HepG2 (cell line): Measurements from ENCODE around the gene TAB2. TPM values are rescaled to one million over a fixed set of nuclear protein-coding genes. Genes with fewer than 3 reads are reported as not detected.

Experiments
- ATAC-seq: fragments of 200-7000 bp; cut with Tn5 transposase; 3 replicates; pipeline ENCODE4 v1.9.1; 2020; ENCODE audit warnings: mild to moderate bottlenecking, moderate library complexity
- BruUV-seq: library from RNA; stranded (reverse); fragments of 400-500 nt; replicated peaks from 2 replicates; lab custom pipeline; 2021; lab: Mats Ljungman, UMichigan
- CTCF ChIA-PET: fragments of 300-600 bp; formaldehyde crosslinking; extraction: SDS; loops from one replicate; lab custom pipeline; 2021; ENCODE audit warnings: low total read pairs, inconsistent platforms, low intra/inter-chr PET ratio; lab: Yijun Ruan, JAX
- POLR2A ChIA-PET: fragments of 350-600 bp; sonication (Branson Sonifier 250); formaldehyde crosslinking; loops from one replicate; lab custom pipeline; 2020; ENCODE audit warnings: antibody characterized with exemption, inconsistent platforms; lab: Yijun Ruan, JAX
- DNase-seq: peaks from one replicate; pipeline ENCODE4 v3.0.0-alpha.2; 2015; ENCODE audit warnings: low spot score
- FAIRE-seq: peaks from 3 replicates; lab custom pipeline; 2011; peaks lifted over from hg19 to GRCh38; lab: Jason Lieb, UNC
- H2AFZ ChIP-seq: one replicate; pipeline ENCODE4 v1.6.1; 2011; ENCODE audit warnings: low read length, inconsistent platforms
- H3K27ac ChIP-seq: fragments of 300-600 bp; 3 replicates; pipeline ENCODE4 v1.8.0; 2011; ENCODE audit warnings: mixed run types, mild to moderate bottlenecking, mixed read lengths, low read length, inconsistent platforms; ENCODE audit not compliant: insufficient read depth; ENCODE audit errors: extremely low read length
- H3K27me3 ChIP-seq, 2 experiments: fragments of 200-600 bp in 1 of 2; 2 replicates in 1 of 2; 3 replicates in 1 of 2; pipeline versions ENCODE4 v1.6.0 to v1.8.0; 2011; ENCODE audit warnings: low read length in 2 of 2, mild to moderate bottlenecking in 2 of 2, moderate library complexity in 2 of 2, inconsistent platforms in 1 of 2; ENCODE audit not compliant: insufficient read depth in 2 of 2, control insufficient read depth in 1 of 2
- H3K36me3 ChIP-seq, 2 experiments: fragments of 200-600 bp in 1 of 2; replicated peaks in 1 of 2; 2 replicates in 1 of 2; 3 replicates in 1 of 2; pipeline versions ENCODE4 v1.5.1 to v1.8.0; 2011; ENCODE audit warnings: low read length in 2 of 2, inconsistent platforms in 1 of 2; ENCODE audit not compliant: insufficient read depth in 2 of 2, control insufficient read depth in 1 of 2
- H3K4me1 ChIP-seq: 2 replicates; pipeline ENCODE4 v1.5.1; 2012; ENCODE audit warnings: low read length, inconsistent platforms; ENCODE audit not compliant: insufficient read depth
- H3K4me2 ChIP-seq: 2 replicates; pipeline ENCODE4 v1.6.0; 2011; ENCODE audit warnings: low read depth, low read length, inconsistent platforms
- H3K4me3 ChIP-seq, 3 experiments: fragments of 200-600 bp in 1 of 3; sonication (generic), shearing (Covaris generic) in 1 of 3; replicated peaks in 1 of 3; 2 replicates each; pipeline ENCODE4 v1.5.1; 2011 to 2016; ENCODE audit warnings: low read length in 3 of 3, inconsistent platforms in 2 of 3, low read depth in 2 of 3, mild to moderate bottlenecking in 2 of 3, control low read depth in 1 of 3, mixed read lengths in 1 of 3; ENCODE audit not compliant: insufficient read depth in 1 of 3
- H3K79me2 ChIP-seq: one replicate; pipeline ENCODE4 v1.6.1; 2011; ENCODE audit warnings: low read length, inconsistent platforms; ENCODE audit not compliant: insufficient read depth
- H3K9ac ChIP-seq: 2 replicates; pipeline ENCODE4 v1.6.0; 2011; ENCODE audit warnings: mild to moderate bottlenecking, low read depth, low read length, inconsistent platforms; ENCODE audit not compliant: insufficient read depth
- H3K9me3 ChIP-seq: 2 replicates; pipeline ENCODE4 v1.5.1; 2012; ENCODE audit warnings: mild to moderate bottlenecking, low read length
- H4K20me1 ChIP-seq: 2 replicates; pipeline ENCODE4 v1.6.0; 2011; ENCODE audit warnings: inconsistent platforms, mild to moderate bottlenecking, low read length, moderate library complexity; ENCODE audit not compliant: insufficient read depth
- GABPA ChIP-seq, 2 experiments: IDR thresholded peaks; 2 replicates each; pipeline ENCODE4 v1.6.1; 2011 to 2016; ENCODE audit warnings: low read depth in 2 of 2, low read length in 1 of 2, missing biosample characterization in 1 of 2, missing genetic modification characterization in 1 of 2
- MEF2D ChIP-seq: sonication (generic); formaldehyde crosslinking; IDR thresholded peaks from 2 replicates; pipeline ENCODE4 v1.5.1; 2020; ENCODE audit warnings: mild to moderate bottlenecking, missing genetic modification reagents
- NFIB ChIP-seq: sonication (generic); formaldehyde crosslinking; IDR thresholded peaks from 2 replicates; pipeline ENCODE4 v1.9.0; 2021; ENCODE audit warnings: missing genetic modification reagents, mild to moderate bottlenecking, borderline replicate concordance
- NFKBIZ ChIP-seq: IDR thresholded peaks from 2 replicates; pipeline ENCODE4 v1.6.1; 2018; ENCODE audit warnings: missing genetic modification reagents, missing compliant biosample characterization
- PAWR ChIP-seq: sonication (generic); formaldehyde crosslinking; IDR thresholded peaks from 2 replicates; pipeline ENCODE4 v1.4.0; 2020; ENCODE audit warnings: missing genetic modification reagents, mild to moderate bottlenecking, borderline replicate concordance
- STAT6 ChIP-seq: sonication (generic); formaldehyde crosslinking; IDR thresholded peaks from 2 replicates; pipeline ENCODE4 v1.4.0; 2020; ENCODE audit warnings: missing genetic modification reagents, mild to moderate bottlenecking, borderline replicate concordance
- ZBTB21 ChIP-seq: sonication (generic); formaldehyde crosslinking; IDR thresholded peaks from 2 replicates; pipeline ENCODE4 v1.4.0; 2020; ENCODE audit warnings: missing genetic modification reagents
- ZBTB38 ChIP-seq: sonication (generic); formaldehyde crosslinking; IDR thresholded peaks from 2 replicates; pipeline ENCODE4 v1.5.1; 2020; ENCODE audit warnings: mild to moderate bottlenecking, missing genetic modification reagents
- ZNF253 ChIP-seq: sonication (generic); formaldehyde crosslinking; IDR thresholded peaks from 2 replicates; pipeline ENCODE4 v1.8.0; 2022; ENCODE audit warnings: mild to moderate bottlenecking, missing genetic modification reagents, borderline replicate concordance
- ZNF264 ChIP-seq: sonication (generic); formaldehyde crosslinking; IDR thresholded peaks from 2 replicates; pipeline ENCODE4 v1.4.0; 2020; ENCODE audit warnings: missing genetic modification reagents
- ZNF607 ChIP-seq: sonication (generic); formaldehyde crosslinking; IDR thresholded peaks from 2 replicates; pipeline ENCODE4 v1.5.1; 2020; ENCODE audit warnings: missing genetic modification reagents, mild to moderate bottlenecking, borderline replicate concordance
- in situ Hi-C: cut with HindIII; loops from 2 replicates; pipeline ENCODE4 v1.10.0; 2017; ENCODE audit warnings: low pct_unique_long_range_greater_than_20kb; ENCODE audit not compliant: extremely low pct_ligation_motif_present
- intact Hi-C: fragments of 100-400 bp; cut with micrococcal nuclease; formaldehyde crosslinking; loops from one replicate; pipeline ENCODE4 v1.10.0; 2022; ENCODE audit not compliant: unreplicated experiment
- polyA plus RNA-seq, 8 experiments: library from polyadenylated mRNA; depleted of rRNA in 3 of 8; stranded (reverse) in 7 of 8; unstranded in 1 of 8; fragments of >200 nt; fragmentation: Illumina TruSeq in 4 of 8; extraction: Trizol in 4 of 8; gene quantifications; 2 replicates each; pipeline versions ENCODE4 v1.2.1 to v1.2.3, GENCODE V29; 2011 to 2016; ENCODE audit warnings: low read depth in 4 of 8, missing spikeins in 1 of 8, mixed read lengths in 1 of 8; ENCODE audit not compliant: insufficient read depth in 1 of 8
- total RNA-seq, 5 experiments: library from RNA; depleted of rRNA; stranded (reverse); fragments of >200 nt; fragmentation: Illumina TruSeq; extraction: Trizol; gene quantifications; 2 replicates each; pipeline ENCODE4 v1.2.3, GENCODE V29; 2016; ENCODE audit warnings: low read depth in 1 of 5
- TF ChIP-seq, protein P1 (sequence below): sonication (generic); formaldehyde crosslinking; IDR thresholded peaks from 2 replicates; pipeline ENCODE4 v1.5.0; 2020; ENCODE audit warnings: mild to moderate bottlenecking, missing genetic modification reagents, moderate library complexity

Gene TAB2
- total and polyA plus RNA-seq, 2 of the 13 experiments (the other 11 are each of a cell fraction or from before 2014, with no cell fraction given) = 23.7 to 50.2 TPM

DNA sequence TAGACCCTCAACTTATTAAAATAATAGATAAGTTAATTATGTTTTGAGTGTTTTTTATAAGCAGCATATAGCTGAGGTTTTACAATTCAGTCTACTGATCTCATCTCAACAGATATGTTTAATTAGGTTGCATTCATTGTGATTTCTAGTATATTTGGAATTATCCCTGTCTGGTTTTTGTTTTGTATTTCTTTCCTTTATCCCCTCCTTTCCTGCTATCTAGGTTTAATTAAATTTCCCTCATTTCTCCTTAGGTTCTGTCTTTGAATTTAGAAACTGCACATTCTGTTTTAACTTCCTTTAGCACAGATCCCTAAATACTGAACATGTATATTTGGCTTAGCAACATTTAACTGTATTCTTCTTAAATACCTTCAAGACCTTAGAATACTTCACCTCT, 77.7 kb downstream of the TAB2 start:
- peaks cover 7 to 14% of the 10 kb centered on the region in 2 experiments for H3K36me3 ChIP-seq
- H3K9ac ChIP-seq = no peak overlapping the region
- POLR2A ChIA-PET = no interaction called here
- H2AFZ ChIP-seq = no peak overlapping the region
- H3K4me1 ChIP-seq = peaks cover 6% of the 10 kb centered on the region; the same call in 1 of the 2 replicates
- no peaks in the 10 kb centered on the region for H3K9me3 ChIP-seq
- H3K27me3 ChIP-seq = no peaks in the 10 kb centered on the region
- no peak overlapping the region for H3K27ac ChIP-seq
- BruUV-seq = no TSS peak
- CTCF ChIA-PET = no interaction called here
- no peak for TF ChIP-seq NFKBIZ (CRISPR knock-in tag)
- TF ChIP-seq, protein P1, sequence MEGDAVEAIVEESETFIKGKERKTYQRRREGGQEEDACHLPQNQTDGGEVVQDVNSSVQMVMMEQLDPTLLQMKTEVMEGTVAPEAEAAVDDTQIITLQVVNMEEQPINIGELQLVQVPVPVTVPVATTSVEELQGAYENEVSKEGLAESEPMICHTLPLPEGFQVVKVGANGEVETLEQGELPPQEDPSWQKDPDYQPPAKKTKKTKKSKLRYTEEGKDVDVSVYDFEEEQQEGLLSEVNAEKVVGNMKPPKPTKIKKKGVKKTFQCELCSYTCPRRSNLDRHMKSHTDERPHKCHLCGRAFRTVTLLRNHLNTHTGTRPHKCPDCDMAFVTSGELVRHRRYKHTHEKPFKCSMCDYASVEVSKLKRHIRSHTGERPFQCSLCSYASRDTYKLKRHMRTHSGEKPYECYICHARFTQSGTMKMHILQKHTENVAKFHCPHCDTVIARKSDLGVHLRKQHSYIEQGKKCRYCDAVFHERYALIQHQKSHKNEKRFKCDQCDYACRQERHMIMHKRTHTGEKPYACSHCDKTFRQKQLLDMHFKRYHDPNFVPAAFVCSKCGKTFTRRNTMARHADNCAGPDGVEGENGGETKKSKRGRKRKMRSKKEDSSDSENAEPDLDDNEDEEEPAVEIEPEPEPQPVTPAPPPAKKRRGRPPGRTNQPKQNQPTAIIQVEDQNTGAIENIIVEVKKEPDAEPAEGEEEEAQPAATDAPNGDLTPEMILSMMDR (CRISPR knock-in tag) = no peak
- TF ChIP-seq STAT6 (CRISPR knock-in tag) = no peak
- no peak for TF ChIP-seq ZNF607 (CRISPR knock-in tag)
- TF ChIP-seq NFIB (CRISPR knock-in tag) = no peak
- TF ChIP-seq MEF2D (CRISPR knock-in tag) = no peak
- TF ChIP-seq GABPA (IDR thresholded peaks at IDR 0.05; ENCODE audit: low read depth, low read length) = no peak
- no peak for TF ChIP-seq GABPA (CRISPR knock-in tag; IDR thresholded peaks at IDR 0.05; ENCODE audit: low read depth)
- TF ChIP-seq ZNF253 (CRISPR knock-in tag) = no peak
- no peak for TF ChIP-seq ZNF264 (CRISPR knock-in tag)
- TF ChIP-seq PAWR (CRISPR knock-in tag) = no peak
- TF ChIP-seq ZBTB38 (CRISPR knock-in tag) = no peak
- no peak for TF ChIP-seq ZBTB21
- TF ChIP-seq, all 625 proteins: peak for 0
- Histone ChIP-seq H3K4me2 (no peak overlapping the region), H3K4me3 (no peak overlapping the region), H4K20me1 (no peaks in the 10 kb centered on the region; the same call in 1 of the 2 replicates), H3K79me2 (no peaks in the 10 kb centered on the region)
- ATAC-seq (no peak), FAIRE-seq (no peak), DNase-seq (no peak)
- intact Hi-C loops (no loop called here), in situ Hi-C loops (no loop called here)
